Uterus (tissue), 4 donors: Measurements from ENCODE around the gene SMG9. TPM values are rescaled to one million over a fixed set of nuclear protein-coding genes. Genes with fewer than 3 reads are reported as not detected.
A peak's percentile ranks its signal among the peaks of the same experiment; 100 is the strongest.

Experiments
- DNase-seq, 2 donors: peaks; one replicate each; pipeline ENCODE4 v3.0.0-alpha.2; 2019 to 2020
- H3K27ac ChIP-seq, 2 donors: fragments of 200-600 bp; sonication (generic); 1 replicate in 1 of 2; 2 replicates in 1 of 2; pipeline ENCODE4 v1.5.1; 2016 to 2018
- H3K27me3 ChIP-seq, 2 donors: fragments of 200-600 bp; sonication (generic); one replicate each; pipeline ENCODE4 v1.5.1; 2018 to 2019; ENCODE audit warnings: control low read depth in 1 of 2
- H3K36me3 ChIP-seq, 2 donors: fragments of 200-600 bp; sonication (generic); one replicate each; pipeline ENCODE4 v1.5.1; 2019; ENCODE audit warnings: control low read depth in 1 of 2
- H3K4me1 ChIP-seq, 2 donors: fragments of 200-600 bp; sonication (generic); one replicate each; pipeline ENCODE4 v1.5.1; 2018 to 2019; ENCODE audit warnings: control low read depth in 1 of 2
- H3K4me3 ChIP-seq, 2 donors: fragments of 200-600 bp; sonication (generic); 1 replicate in 1 of 2; 2 replicates in 1 of 2; pipeline ENCODE4 v1.5.1; 2018 to 2019; ENCODE audit warnings: mild to moderate bottlenecking in 1 of 2
- H3K9me3 ChIP-seq, 2 donors: fragments of 200-600 bp; sonication (generic); one replicate each; pipeline ENCODE4 v1.5.1; 2019; ENCODE audit warnings: control low read depth in 1 of 2
- CTCF ChIP-seq, 4 experiments: fragments of 200-600 bp in 2 of 4; fragments of 450-650 bp in 2 of 4; sonication (generic) in 2 of 4; IDR thresholded peaks; one replicate each; pipeline ENCODE4 v1.5.1; 2016 to 2019; ENCODE audit warnings: antibody characterized with exemption in 4 of 4, mild to moderate bottlenecking in 2 of 4, moderate library complexity in 1 of 4
- POLR2A ChIP-seq, 2 donors: fragments of 450-650 bp; IDR thresholded peaks; one replicate each; pipeline ENCODE4 v1.6.1; 2016; ENCODE audit warnings: antibody characterized with exemption in 2 of 2, mild to moderate bottlenecking in 1 of 2, moderate library complexity in 1 of 2
- intact Hi-C: fragments of 100-400 bp; cut with DNase I; formaldehyde crosslinking; loops from one replicate; pipeline ENCODE4 v1.15.1; 2023; ENCODE audit warnings: low total_unique reads
- total RNA-seq, 4 donors: library from RNA; depleted of rRNA in 3 of 4; stranded (reverse); fragments of >200 nt in 3 of 4; gene quantifications; one replicate each; pipeline versions ENCODE4 v1.1.0 to v1.2.4, GENCODE V29; 2014 to 2023
- donor health status: DM: yes; HTN: yes; CAD: no.

The SMG9 gene
- total RNA-seq, 4 donors from 2014 or later: 14.9 to 44.9 (median 27.2) TPM

- TF ChIP-seq CTCF (IDR thresholded peaks at IDR 0.05) (no peak), POLR2A (IDR thresholded peaks at IDR 0.05) (no peak)
- Histone ChIP-seq H3K27me3 (no peaks in the 10 kb centered on the region), H3K27ac (peak overlapping the region in 1 of 2 donors; percentile 8), H3K9me3 (no peaks in the 10 kb centered on the region), H3K4me1 (no peaks in the 10 kb centered on the region), H3K36me3 (no peaks in the 10 kb centered on the region), H3K4me3 (no peak overlapping the region)
- intact Hi-C loops: no loop called here
- DNase-seq: no peak
Observed at GRCh38 chr19:43739439-43740235, 15.1 kb downstream of the SMG9 start.

- H3K4me3 ChIP-seq: no peak overlapping the region
- H3K4me1 ChIP-seq: no peaks in the 10 kb centered on the region
- no peak for TF ChIP-seq CTCF (IDR thresholded peaks at IDR 0.05)
- no peak for TF ChIP-seq POLR2A (IDR thresholded peaks at IDR 0.05)
- intact Hi-C loops: no loop called here
- H3K27me3 ChIP-seq: no peaks in the 10 kb centered on the region
- no peak overlapping the region for H3K27ac ChIP-seq
- no peaks in the 10 kb centered on the region for H3K9me3 ChIP-seq
- DNase-seq: no peak
- no peaks in the 10 kb centered on the region for H3K36me3 ChIP-seq
Observed at GRCh38 chr19:43738780-43739211, 16.0 kb downstream of the SMG9 start.

- H3K9me3 ChIP-seq: no peaks in the 10 kb centered on the region
- no peak overlapping the region for H3K4me3 ChIP-seq
- no peaks in the 10 kb centered on the region for H3K36me3 ChIP-seq
- TF ChIP-seq POLR2A (IDR thresholded peaks at IDR 0.05) (no peak), CTCF (IDR thresholded peaks at IDR 0.05) (no peak)
- H3K27me3 ChIP-seq: no peaks in the 10 kb centered on the region
- no peaks in the 10 kb centered on the region for H3K4me1 ChIP-seq
- no peak for DNase-seq
- no peak overlapping the region for H3K27ac ChIP-seq
- intact Hi-C loops: no loop called here
Observed at GRCh38 chr19:43735957-43736356, 18.8 kb downstream of the SMG9 start.

- no peaks in the 10 kb centered on the region for H3K4me1 ChIP-seq
- no peak overlapping the region for H3K4me3 ChIP-seq
- no peak overlapping the region for H3K27ac ChIP-seq
- no peak for DNase-seq
- H3K9me3 ChIP-seq: no peaks in the 10 kb centered on the region
- no peak for TF ChIP-seq CTCF (IDR thresholded peaks at IDR 0.05)
- TF ChIP-seq POLR2A (IDR thresholded peaks at IDR 0.05): no peak
- intact Hi-C loops: no loop called here
- no peaks in the 10 kb centered on the region for H3K36me3 ChIP-seq
- no peaks in the 10 kb centered on the region for H3K27me3 ChIP-seq
Observed at GRCh38 chr19:43735013-43735412, 19.7 kb downstream of the SMG9 start.

- no peaks in the 10 kb centered on the region for H3K27me3 ChIP-seq
- H3K4me3 ChIP-seq: no peak overlapping the region
- H3K4me1 ChIP-seq: no peaks in the 10 kb centered on the region
- intact Hi-C loops: no loop called here
- no peaks in the 10 kb centered on the region for H3K36me3 ChIP-seq
- H3K27ac ChIP-seq: no peak overlapping the region
- no peak for DNase-seq
- TF ChIP-seq POLR2A (IDR thresholded peaks at IDR 0.05) (no peak), CTCF (IDR thresholded peaks at IDR 0.05) (no peak)
- no peaks in the 10 kb centered on the region for H3K9me3 ChIP-seq
Observed at GRCh38 chr19:43731846-43732245, 22.9 kb downstream of the SMG9 start.
